HL-60 (cell line): ENCODE data around the gene UBE2QL1.

ENCODE experiments used
- CTCF ChIP-seq: IDR thresholded peaks from one replicate; pipeline ENCODE4 v1.5.1; 2011; ENCODE audit warnings: low read length, control low read depth, inconsistent platforms; ENCODE audit not compliant: insufficient read depth
- POLR2AphosphoS5 ChIP-seq: IDR thresholded peaks from 2 replicates; pipeline ENCODE4 v1.6.1; 2012; ENCODE audit warnings: low read depth

GRCh38 chr5:6475626-6476312, 27.1 kb downstream of the UBE2QL1 start:
- TF ChIP-seq CTCF (no peak), POLR2AphosphoS5 (no peak)
